OCI-M1 (cell line): ENCODE measurements around the gene ALAS1.

ENCODE experiments used
- DNase-seq: peaks from one replicate; lab custom pipeline; 2025; lab: John Stamatoyannopoulos, UW

The ALAS1 gene

GRCh38 chr3:52176951-52177700, 20.8 kb upstream of the ALAS1 start:
- no peak for DNase-seq

GRCh38 chr3:52177701-52178042, 20.3 kb upstream of the ALAS1 start:
- no peak for DNase-seq

- peak; percentile 14 for DNase-seq
These were observed 19.8 kb upstream of the ALAS1 start for GRCh38 chr3:52178126-52178525.

GRCh38 chr3:52178537-52178936, 19.4 kb upstream of the ALAS1 start:
- no peak for DNase-seq

- no peak for DNase-seq
These were observed 16.4 kb upstream of the ALAS1 start for GRCh38 chr3:52181543-52181942.

GRCh38 chr3:52182196-52182595, 15.8 kb upstream of the ALAS1 start:
- DNase-seq: peak; percentile 62

- DNase-seq: no peak
These were observed 15.3 kb upstream of the ALAS1 start for GRCh38 chr3:52182691-52183090.

- no peak for DNase-seq
These were observed 14.0 kb upstream of the ALAS1 start for GRCh38 chr3:52183786-52184445.

- no peak for DNase-seq
These were observed 13.3 kb upstream of the ALAS1 start for GRCh38 chr3:52184690-52185089.

- no peak for DNase-seq
These were observed 12.6 kb upstream of the ALAS1 start for GRCh38 chr3:52185311-52185710.

- DNase-seq: peak; percentile 45
These were observed 12.1 kb upstream of the ALAS1 start for GRCh38 chr3:52185837-52186236.

- DNase-seq: no peak
These were observed 11.2 kb upstream of the ALAS1 start for GRCh38 chr3:52186729-52187128.

- DNase-seq: peak; percentile 49
These were observed 9.4 kb upstream of the ALAS1 start for GRCh38 chr3:52188556-52188955.

- DNase-seq: peak; percentile 22
These were observed 7.5 kb upstream of the ALAS1 start for GRCh38 chr3:52190294-52191074.

- DNase-seq: no peak
These were observed 6.3 kb upstream of the ALAS1 start for GRCh38 chr3:52191663-52192062.

GRCh38 chr3:52193065-52193464, 4.9 kb upstream of the ALAS1 start:
- DNase-seq: no peak

- DNase-seq: no peak
These were observed 3.3 kb upstream of the ALAS1 start for GRCh38 chr3:52194485-52195290.

- no peak for DNase-seq
These were observed 2.7 kb upstream of the ALAS1 start for GRCh38 chr3:52195291-52195597.

- no peak for DNase-seq
These were observed 2.1 kb upstream of the ALAS1 start for GRCh38 chr3:52195823-52196331.

GRCh38 chr3:52196977-52197376, 983 bp upstream of the ALAS1 start:
- DNase-seq: no peak

GRCh38 chr3:52197499-52197841, 490 bp upstream of the ALAS1 start:
- no peak for DNase-seq
